GM10847 (cell line): ENCODE data around the gene AHRR.

Source experiments
- POLR2A ChIP-seq: IDR thresholded peaks from 2 replicates; pipeline ENCODE4 v1.6.1; 2011; ENCODE audit not compliant: insufficient read length; ENCODE audit errors: extremely low read depth

AHRR gene

GRCh38 chr5:355958-356357 is 34.4 kb downstream of the AHRR start:
- TF ChIP-seq POLR2A = no peak

GRCh38 chr5:359301-359897 is 37.9 kb downstream of the AHRR start:
- TF ChIP-seq POLR2A = no peak

GRCh38 chr5:360257-361027 is 38.9 kb downstream of the AHRR start:
- no peak for TF ChIP-seq POLR2A

- no peak for TF ChIP-seq POLR2A
Measured at GRCh38 chr5:362189-362588, 40.7 kb downstream of the AHRR start.

GRCh38 chr5:362978-363765 is 41.7 kb downstream of the AHRR start:
- no peak for TF ChIP-seq POLR2A

GRCh38 chr5:364497-364896 is 43.0 kb downstream of the AHRR start:
- no peak for TF ChIP-seq POLR2A

GRCh38 chr5:366541-367357 is 45.2 kb downstream of the AHRR start:
- no peak for TF ChIP-seq POLR2A

GRCh38 chr5:367358-368130 is 46.0 kb downstream of the AHRR start:
- no peak for TF ChIP-seq POLR2A

GRCh38 chr5:368183-369084 is 46.9 kb downstream of the AHRR start:
- TF ChIP-seq POLR2A = no peak

GRCh38 chr5:369151-369868 is 47.8 kb downstream of the AHRR start:
- TF ChIP-seq POLR2A = no peak

- TF ChIP-seq POLR2A = no peak
Measured at GRCh38 chr5:370311-370958, 48.9 kb downstream of the AHRR start.
